Ovary (tissue), 9 donors: ENCODE measurements around the gene CALD1. TPM values are rescaled to one million over a fixed set of nuclear protein-coding genes. Genes with fewer than 3 reads are reported as not detected.

Experiments
- DNase-seq, 5 donors: peaks; one replicate each; pipeline ENCODE4 v3.0.0-alpha.2; 2019 to 2020
- H3K27ac ChIP-seq, 2 donors: fragments of 200-600 bp; one replicate each; pipeline versions ENCODE4 v1.5.1 to v1.8.0; 2019 to 2022
- H3K27me3 ChIP-seq: fragments of 200-600 bp; one replicate; pipeline ENCODE4 v1.8.0; 2022
- H3K36me3 ChIP-seq: fragments of 200-600 bp; sonication (generic); one replicate; pipeline ENCODE4 v1.5.1; 2019
- H3K4me1 ChIP-seq: one replicate; pipeline ENCODE4 v1.8.1; 2013; ENCODE audit warnings: mild to moderate bottlenecking, moderate library complexity; ENCODE audit not compliant: insufficient read depth
- H3K4me3 ChIP-seq: fragments of 200-600 bp; sonication (generic); one replicate; pipeline ENCODE4 v1.5.1; 2017
- H3K9me3 ChIP-seq, 2 donors: fragments of 200-600 bp in 1 of 2; sonication (generic) in 1 of 2; one replicate each; pipeline versions ENCODE4 v1.5.1 to v1.8.1; 2013 to 2019; ENCODE audit warnings: mild to moderate bottlenecking in 1 of 2, moderate library complexity in 1 of 2
- EP300 ChIP-seq: sonication (generic); formaldehyde crosslinking; IDR thresholded peaks from one replicate; pipeline ENCODE4 v1.6.1; 2017; ENCODE audit warnings: antibody characterized with exemption
- POLR2A ChIP-seq: fragments of 450-650 bp; IDR thresholded peaks from one replicate; pipeline ENCODE4 v1.6.1; 2017; ENCODE audit warnings: antibody characterized with exemption, mild to moderate bottlenecking, moderate library complexity
- WGBS, 3 donors: extraction: QIAGEN DNeasy Blood & Tissue Kit in 1 of 3; methylation state at CpG; one replicate each; pipeline versions ENCODE4 v1.1.5 to v1.1.7; 2013 to 2017; 5-methylcytosine and 5-hydroxymethylcytosine counted together
- intact Hi-C, 4 donors: fragments of 100-400 bp; cut with DNase I; formaldehyde crosslinking; loops; one replicate each; pipeline versions ENCODE4 v1.11.0 to v1.15.1; 2022 to 2023
- polyA plus RNA-seq, 2 donors: library from polyadenylated mRNA; stranded (reverse); fragments of 200-250 nt in 1 of 2; fragments of 350-450 nt in 1 of 2; fragmentation: Illumina TruSeq in 1 of 2; extraction: RNeasy Lipid Tissue Mini Kit (QIAGEN cat#74804) in 1 of 2; gene quantifications; one replicate each; pipeline ENCODE4 v1.2.3, GENCODE V29; 2013 to 2014
- total RNA-seq, 7 donors: library from RNA; depleted of rRNA in 2 of 7; stranded (reverse); fragments of >200 nt in 2 of 7; fragmentation: NEBNext Ultra II Directional in 3 of 7; extraction: Animal tissue kit (Norgen Biotek cat#: 25700) in 3 of 7; gene quantifications; one replicate each; pipeline versions ENCODE4 v1.1.0 to v1.2.4, GENCODE V29; 2016 to 2023
- TF ChIP-seq, protein P1 (sequence below), 3 donors: fragments of 450-650 bp in 2 of 3; fragments of 200-600 bp in 1 of 3; IDR thresholded peaks; one replicate each; pipeline versions ENCODE4 v1.5.1 to v1.8.0; 2016 to 2022; ENCODE audit warnings: antibody characterized with exemption in 3 of 3, mild to moderate bottlenecking in 1 of 3
- donor health status: DM: no; HTN: no; CAD: no; lungs with moderate emphysema.
- donor health status: DM: no; HTN: no; CAD: no.
- donor health status: Bipolar disorder and iron deficiency.
- donor health status: DM: yes; HTN: yes; CAD: no.
- donor health status: DM: no; HTN: no; CAD: no.
- donor health status: DM: yes; HTN: yes; CAD: no.

CALD1 gene
- total and polyA plus RNA-seq, 9 donors = 306 to 697 (median 463) TPM

DNA sequence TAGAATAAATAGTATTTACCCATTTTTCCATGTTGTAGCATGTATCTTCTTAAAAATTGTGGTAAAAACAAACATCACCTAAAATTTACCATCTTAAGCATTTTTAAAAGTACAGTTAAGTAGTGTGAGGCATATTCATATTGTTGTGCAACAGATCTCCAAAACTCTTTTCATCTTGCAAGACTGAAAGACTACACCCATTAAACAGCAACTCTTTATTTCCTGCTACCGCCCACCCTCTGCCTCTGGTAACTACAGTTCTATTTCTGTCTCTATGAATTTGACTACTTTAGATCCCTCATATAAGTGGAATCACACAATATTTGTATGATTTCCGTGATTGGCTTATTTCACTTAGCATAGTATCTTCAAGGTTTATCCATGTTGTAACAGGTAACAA lies 166.8 kb downstream of the CALD1 start:
- Histone ChIP-seq H3K4me1 (no peaks in the 10 kb centered on the region), H3K27ac (no peak overlapping the region), H3K9me3 (no peaks in the 10 kb centered on the region), H3K36me3 (no peaks in the 10 kb centered on the region), H3K4me3 (no peak overlapping the region), H3K27me3 (no peaks in the 10 kb centered on the region)
- intact Hi-C loops = no loop called here
- TF ChIP-seq, protein P1, sequence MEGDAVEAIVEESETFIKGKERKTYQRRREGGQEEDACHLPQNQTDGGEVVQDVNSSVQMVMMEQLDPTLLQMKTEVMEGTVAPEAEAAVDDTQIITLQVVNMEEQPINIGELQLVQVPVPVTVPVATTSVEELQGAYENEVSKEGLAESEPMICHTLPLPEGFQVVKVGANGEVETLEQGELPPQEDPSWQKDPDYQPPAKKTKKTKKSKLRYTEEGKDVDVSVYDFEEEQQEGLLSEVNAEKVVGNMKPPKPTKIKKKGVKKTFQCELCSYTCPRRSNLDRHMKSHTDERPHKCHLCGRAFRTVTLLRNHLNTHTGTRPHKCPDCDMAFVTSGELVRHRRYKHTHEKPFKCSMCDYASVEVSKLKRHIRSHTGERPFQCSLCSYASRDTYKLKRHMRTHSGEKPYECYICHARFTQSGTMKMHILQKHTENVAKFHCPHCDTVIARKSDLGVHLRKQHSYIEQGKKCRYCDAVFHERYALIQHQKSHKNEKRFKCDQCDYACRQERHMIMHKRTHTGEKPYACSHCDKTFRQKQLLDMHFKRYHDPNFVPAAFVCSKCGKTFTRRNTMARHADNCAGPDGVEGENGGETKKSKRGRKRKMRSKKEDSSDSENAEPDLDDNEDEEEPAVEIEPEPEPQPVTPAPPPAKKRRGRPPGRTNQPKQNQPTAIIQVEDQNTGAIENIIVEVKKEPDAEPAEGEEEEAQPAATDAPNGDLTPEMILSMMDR (IDR thresholded peaks at IDR 0.05) = no peak
- no peak for TF ChIP-seq EP300
- TF ChIP-seq POLR2A = no peak
- DNase-seq = no peak
- WGBS, 3 donors = 83 to 91% (median 85%) methylated on average over 2 of the region's 2 CpGs

DNA sequence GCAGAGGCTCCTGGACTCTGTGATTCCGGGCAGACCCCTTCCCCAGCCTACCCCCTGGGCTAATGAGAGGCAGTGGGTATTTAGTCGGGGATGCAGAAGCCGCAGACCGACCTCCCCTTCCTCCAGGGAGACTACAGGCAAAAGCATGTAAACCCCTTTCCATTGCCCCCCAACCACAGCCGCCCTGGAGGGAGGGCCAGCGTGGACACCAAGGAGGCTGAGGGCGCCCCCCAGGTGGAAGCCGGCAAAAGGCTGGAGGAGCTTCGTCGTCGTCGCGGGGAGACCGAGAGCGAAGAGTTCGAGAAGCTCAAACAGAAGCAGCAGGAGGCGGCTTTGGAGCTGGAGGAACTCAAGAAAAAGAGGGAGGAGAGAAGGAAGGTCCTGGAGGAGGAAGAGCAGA lies 167.9 kb downstream of the CALD1 start:
- Histone ChIP-seq H3K4me3 (no peak overlapping the region), H3K27me3 (no peaks in the 10 kb centered on the region), H3K4me1 (no peaks in the 10 kb centered on the region), H3K27ac (no peak overlapping the region), H3K36me3 (no peaks in the 10 kb centered on the region), H3K9me3 (no peaks in the 10 kb centered on the region)
- TF ChIP-seq, protein P1 (IDR thresholded peaks at IDR 0.05) = no peak
- no peak for TF ChIP-seq EP300
- TF ChIP-seq POLR2A = no peak
- 92 to 95% (median 93%) methylated on average over 17 of the region's 17 CpGs for WGBS, 3 donors
- DNase-seq = no peak
- intact Hi-C loops = no loop called here

DNA sequence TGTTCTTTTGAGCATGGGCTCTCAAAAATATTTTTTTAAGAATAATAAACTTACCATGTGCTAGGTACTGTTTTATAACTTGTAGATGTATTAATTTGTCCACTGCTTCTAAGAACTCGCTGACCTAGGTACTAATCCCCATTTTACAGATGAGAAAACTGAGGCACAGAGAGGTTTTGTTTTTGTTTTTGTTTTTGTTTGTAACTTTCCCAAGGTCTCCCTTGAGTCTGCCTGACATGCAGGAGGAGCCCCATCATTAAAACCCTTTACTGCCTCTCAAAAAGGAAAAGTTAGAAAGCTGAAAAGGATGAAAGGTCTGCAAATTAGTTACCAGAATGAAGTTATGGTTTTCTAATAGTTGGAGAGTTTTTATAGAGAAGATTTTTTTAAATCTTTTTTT lies 168.4 kb downstream of the CALD1 start:
- Histone ChIP-seq H3K9me3 (no peaks in the 10 kb centered on the region), H3K36me3 (no peaks in the 10 kb centered on the region), H3K27ac (no peak overlapping the region), H3K4me1 (no peaks in the 10 kb centered on the region), H3K27me3 (no peaks in the 10 kb centered on the region), H3K4me3 (no peak overlapping the region)
- intact Hi-C loops = no loop called here
- WGBS, 3 donors = 96 to 100% (median 98%) methylated on average over 1 of the region's 1 CpG
- no peak for DNase-seq
- TF ChIP-seq, protein P1 (IDR thresholded peaks at IDR 0.05) = no peak
- no peak for TF ChIP-seq EP300
- no peak for TF ChIP-seq POLR2A

DNA sequence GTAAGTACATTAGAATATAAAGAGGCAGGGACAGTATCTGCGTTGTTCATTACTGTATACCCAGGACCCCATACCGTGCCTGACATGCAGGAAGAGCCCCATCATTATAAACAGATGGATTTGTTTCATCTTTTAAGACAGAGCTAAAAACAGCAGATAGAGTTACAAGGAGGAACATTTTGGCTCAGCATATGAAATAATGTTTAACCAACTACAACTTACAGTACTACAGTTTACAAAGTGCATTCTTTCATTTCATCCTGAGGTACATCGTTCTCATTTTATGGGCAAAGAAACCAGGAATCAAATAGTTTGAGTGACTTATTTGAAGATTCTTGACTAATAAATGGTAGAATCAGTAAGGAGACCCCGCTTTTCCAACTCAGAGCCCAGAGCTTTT lies 168.8 kb downstream of the CALD1 start:
- H3K27ac ChIP-seq = no peak overlapping the region
- intact Hi-C loops = no loop called here
- WGBS, 3 donors = 82 to 89% (median 86%) methylated on average over 4 of the region's 4 CpGs
- H3K4me3 ChIP-seq = no peak overlapping the region
- TF ChIP-seq EP300 (no peak), POLR2A (no peak)
- TF ChIP-seq, protein P1 (IDR thresholded peaks at IDR 0.05) = no peak
- no peak for DNase-seq
- H3K9me3 ChIP-seq = no peaks in the 10 kb centered on the region
- H3K4me1 ChIP-seq = no peaks in the 10 kb centered on the region
- H3K36me3 ChIP-seq = no peaks in the 10 kb centered on the region
- H3K27me3 ChIP-seq = no peaks in the 10 kb centered on the region

DNA sequence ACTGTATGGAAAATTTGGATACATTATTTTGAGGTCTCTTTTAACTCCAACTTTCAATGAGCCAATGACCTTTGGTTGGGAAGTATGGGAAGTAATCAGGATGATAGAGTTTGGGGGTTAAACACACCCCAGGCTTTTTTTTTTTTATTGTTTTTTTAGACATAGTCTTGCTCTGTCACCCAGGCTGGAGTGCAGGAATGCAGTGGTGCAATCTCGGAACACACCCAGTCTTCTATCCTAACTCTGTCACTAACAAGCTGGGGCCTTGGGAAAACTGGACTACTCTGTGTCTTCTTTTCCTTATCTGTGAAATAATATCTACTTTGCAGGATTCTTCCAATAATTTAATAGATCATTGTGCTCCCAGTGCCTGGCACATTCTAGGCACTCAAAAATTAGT lies 169.3 kb downstream of the CALD1 start:
- DNase-seq = no peak
- no peak overlapping the region for H3K4me3 ChIP-seq
- H3K27ac ChIP-seq = no peak overlapping the region
- no peaks in the 10 kb centered on the region for H3K4me1 ChIP-seq
- intact Hi-C loops = no loop called here
- no peaks in the 10 kb centered on the region for H3K27me3 ChIP-seq
- 71 to 87% (median 80%) methylated on average over 1 of the region's 1 CpG for WGBS, 3 donors
- TF ChIP-seq POLR2A (no peak), EP300 (no peak)
- TF ChIP-seq, protein P1 (IDR thresholded peaks at IDR 0.05) = no peak
- H3K36me3 ChIP-seq = no peaks in the 10 kb centered on the region
- H3K9me3 ChIP-seq = no peaks in the 10 kb centered on the region
